RWPE1 (cell line): ENCODE measurements around the gene RPUSD2.
"Not testable (repeated sequence)": the region's sequence is repeated elsewhere in the genome, so short reads cannot be mapped to it uniquely, and the experiment has no call there.

Source experiments
- CTCF ChIA-PET: fragments of 350-600 bp; sonication (Branson Sonifier 250); formaldehyde crosslinking; extraction: SDS; loops from one replicate; lab custom pipeline; 2021; lab: Yijun Ruan, JAX
- POLR2A ChIA-PET: fragments of 400-600 bp; formaldehyde crosslinking; extraction: SDS; loops from one replicate; lab custom pipeline; 2020; ENCODE audit warnings: antibody characterized with exemption; ENCODE audit not compliant: low non-redundant PET; lab: Yijun Ruan, JAX
- DNase-seq: peaks from one replicate; pipeline ENCODE4 v3.0.0; 2012; ENCODE audit warnings: low spot score
- H3K27ac ChIP-seq: fragments of 450-650 bp; 2 replicates; pipeline ENCODE4 v1.5.1; 2017
- TF ChIP-seq, protein P1 (sequence below): fragments of 450-650 bp; conservative IDR thresholded peaks from 2 replicates; pipeline ENCODE4 v1.5.1; 2017; ENCODE audit warnings: low read depth, mild to moderate bottlenecking

The RPUSD2 gene

DNA sequence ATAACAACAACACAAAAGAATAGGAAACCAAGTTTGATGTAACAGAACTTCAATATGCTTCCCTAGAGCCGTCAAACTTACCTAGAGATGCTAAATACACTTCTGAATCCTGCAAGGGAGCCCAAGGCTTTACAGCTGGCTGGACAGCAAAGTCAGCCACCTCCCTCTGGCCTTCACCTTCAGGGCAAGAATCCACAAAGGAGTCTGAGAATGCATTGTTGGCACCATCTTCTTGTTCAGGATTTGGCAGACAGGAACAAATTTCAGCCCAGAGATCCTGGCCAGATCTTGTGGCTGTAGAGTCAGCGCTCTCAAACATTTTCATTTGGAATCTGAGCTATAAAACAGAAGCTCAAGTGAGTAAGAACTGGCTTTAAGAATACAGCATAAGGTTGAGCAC, 6.4 kb upstream of the RPUSD2 start:
- peak overlapping the region; percentile 17 for H3K27ac ChIP-seq
- ChIA-PET CTCF (interaction anchor here (0.6 kb wide), 2 partner anchors 75 to 131 kb away, joined by 3 to 5 read pairs; no protein-coding TSS in a partner anchor), POLR2A (no interaction called here)
- TF ChIP-seq, protein P1, sequence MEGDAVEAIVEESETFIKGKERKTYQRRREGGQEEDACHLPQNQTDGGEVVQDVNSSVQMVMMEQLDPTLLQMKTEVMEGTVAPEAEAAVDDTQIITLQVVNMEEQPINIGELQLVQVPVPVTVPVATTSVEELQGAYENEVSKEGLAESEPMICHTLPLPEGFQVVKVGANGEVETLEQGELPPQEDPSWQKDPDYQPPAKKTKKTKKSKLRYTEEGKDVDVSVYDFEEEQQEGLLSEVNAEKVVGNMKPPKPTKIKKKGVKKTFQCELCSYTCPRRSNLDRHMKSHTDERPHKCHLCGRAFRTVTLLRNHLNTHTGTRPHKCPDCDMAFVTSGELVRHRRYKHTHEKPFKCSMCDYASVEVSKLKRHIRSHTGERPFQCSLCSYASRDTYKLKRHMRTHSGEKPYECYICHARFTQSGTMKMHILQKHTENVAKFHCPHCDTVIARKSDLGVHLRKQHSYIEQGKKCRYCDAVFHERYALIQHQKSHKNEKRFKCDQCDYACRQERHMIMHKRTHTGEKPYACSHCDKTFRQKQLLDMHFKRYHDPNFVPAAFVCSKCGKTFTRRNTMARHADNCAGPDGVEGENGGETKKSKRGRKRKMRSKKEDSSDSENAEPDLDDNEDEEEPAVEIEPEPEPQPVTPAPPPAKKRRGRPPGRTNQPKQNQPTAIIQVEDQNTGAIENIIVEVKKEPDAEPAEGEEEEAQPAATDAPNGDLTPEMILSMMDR: no peak
- no peak for DNase-seq

DNA sequence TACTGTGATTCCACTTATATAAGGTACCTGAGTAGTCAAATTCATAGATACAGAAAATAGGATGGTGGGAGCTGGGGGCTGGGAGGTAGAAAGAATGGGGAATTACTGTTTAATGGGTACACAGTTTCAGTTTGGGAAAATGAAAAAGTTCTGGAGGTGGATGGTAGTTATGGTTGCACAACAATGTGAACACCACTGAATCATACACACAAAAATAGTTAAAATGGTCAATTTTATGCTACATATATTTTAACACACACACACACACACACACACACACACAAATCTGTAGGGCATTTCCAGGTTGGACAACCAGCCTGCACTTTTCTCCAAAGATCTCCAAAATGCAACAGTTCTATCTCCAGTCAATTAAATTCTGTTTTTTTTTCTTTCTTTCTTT, 5.7 kb upstream of the RPUSD2 start:
- ChIA-PET CTCF (no interaction called here), POLR2A (no interaction called here)
- H3K27ac ChIP-seq: no peak overlapping the region
- TF ChIP-seq, protein P1: no peak
- DNase-seq: no peak

DNA sequence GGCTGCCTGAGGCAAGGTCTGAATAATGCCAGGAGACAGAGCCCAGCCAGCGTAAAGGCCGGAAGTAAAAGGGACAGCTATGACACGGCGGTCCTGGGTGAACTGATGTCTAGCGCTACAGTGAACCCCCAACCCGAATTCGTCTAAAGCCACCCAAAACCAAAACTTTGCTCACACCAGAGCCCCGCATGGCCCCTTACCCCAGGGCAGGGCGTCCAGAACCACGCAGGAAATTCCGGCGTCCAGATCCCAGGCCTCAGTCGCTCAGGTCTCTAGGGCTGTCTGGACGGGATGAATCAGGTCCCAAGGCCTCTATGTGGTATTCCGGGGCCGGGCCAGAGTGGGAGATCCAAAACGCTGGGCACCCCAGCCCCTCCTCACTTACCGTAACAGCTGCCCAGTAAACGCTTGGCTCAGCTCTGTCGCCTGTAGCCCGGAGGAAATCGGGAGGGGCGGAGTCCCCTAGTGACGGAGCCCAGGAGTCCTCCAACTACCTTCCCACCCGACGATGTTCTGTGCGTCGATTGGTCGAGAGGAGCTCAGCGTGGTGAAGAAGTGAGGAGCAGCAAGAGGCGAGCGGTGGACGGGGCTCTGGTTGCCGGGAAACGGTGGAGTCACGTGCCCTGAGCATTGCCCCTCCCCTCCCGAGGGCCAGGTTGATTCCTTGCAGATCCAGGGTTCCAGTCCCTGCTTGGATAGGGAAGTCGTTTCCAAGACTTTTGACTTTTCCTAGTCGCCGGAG, 4.3 kb upstream of the RPUSD2 start, which contains the start of gene CCDC32:
Gene CCDC32, minus strand, starts transcription at position 452 of the 742 bp plus-strand sequence. CDS start 2,027 bp downstream, outside the sequence.
- TF ChIP-seq, protein P1: no peak
- DNase-seq: peak; percentile 99
- ChIA-PET POLR2A (interaction anchor here (0.5 to 0.6 kb wide), 3 partner anchors 22 to 40 kb away, joined by 3 to 4 read pairs (median 3); no protein-coding TSS in a partner anchor), CTCF (interaction anchor here (1.2 to 1.6 kb wide), 2 partner anchors 25 to 45 kb away, joined by 3 to 4 read pairs; no protein-coding TSS in a partner anchor)
- H3K27ac ChIP-seq: peak within 1 kb of the TSS; percentile 87

DNA sequence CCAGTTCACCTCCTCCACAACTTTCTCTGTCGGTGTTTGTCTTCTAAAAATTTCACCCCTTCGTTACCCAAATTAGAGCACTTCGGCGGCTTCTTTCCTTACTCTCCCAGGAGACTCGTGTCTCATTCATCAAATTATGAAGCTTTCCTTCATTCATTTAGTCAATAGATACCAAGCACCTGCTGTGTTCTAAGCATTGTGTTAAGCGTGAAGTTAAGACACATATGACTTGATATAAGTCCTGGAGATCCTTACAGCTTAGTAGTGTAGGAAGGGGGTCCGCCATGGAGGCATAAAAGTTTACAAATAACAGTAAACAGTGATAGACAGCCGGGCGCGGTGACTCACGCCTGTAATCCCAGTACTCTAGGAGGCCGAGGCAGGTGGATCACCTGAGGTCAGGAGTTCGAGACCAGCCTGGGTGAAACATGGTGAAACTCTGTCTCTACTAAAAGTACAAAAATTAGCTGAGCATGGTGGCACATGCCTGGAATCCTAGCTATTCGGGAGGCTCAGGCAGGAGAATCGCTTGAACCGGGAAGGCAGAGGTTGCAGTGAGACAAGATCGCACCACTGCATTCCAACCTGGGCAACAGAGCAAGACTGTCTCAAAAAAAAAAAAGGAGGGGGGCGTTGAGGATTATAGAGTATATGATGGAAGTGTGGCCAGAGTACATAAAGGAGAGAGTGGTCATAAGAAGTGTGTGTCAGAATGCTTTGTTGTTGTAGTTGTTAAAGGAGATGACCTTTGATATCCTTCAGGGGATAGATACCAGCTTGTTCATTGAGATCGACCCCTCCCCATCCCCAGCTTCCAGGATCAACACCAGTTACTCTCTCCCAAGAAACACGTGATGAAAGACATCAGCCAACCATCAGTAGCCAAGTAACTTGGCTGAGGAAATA, 3.5 kb upstream of the RPUSD2 start:
- CTCF ChIA-PET: interaction anchor here (0.7 to 1.6 kb wide), 2 partner anchors 24 to 445 kb away, joined by 4 to 5 read pairs; no protein-coding TSS in a partner anchor
- TF ChIP-seq, protein P1: no peak
- peak overlapping the region; percentile 87 for H3K27ac ChIP-seq
- no peak for DNase-seq
- POLR2A ChIA-PET: interaction anchor here (0.6 kb wide), 1 partner anchor 25 kb away, joined by 3 read pairs; no protein-coding TSS in a partner anchor

DNA sequence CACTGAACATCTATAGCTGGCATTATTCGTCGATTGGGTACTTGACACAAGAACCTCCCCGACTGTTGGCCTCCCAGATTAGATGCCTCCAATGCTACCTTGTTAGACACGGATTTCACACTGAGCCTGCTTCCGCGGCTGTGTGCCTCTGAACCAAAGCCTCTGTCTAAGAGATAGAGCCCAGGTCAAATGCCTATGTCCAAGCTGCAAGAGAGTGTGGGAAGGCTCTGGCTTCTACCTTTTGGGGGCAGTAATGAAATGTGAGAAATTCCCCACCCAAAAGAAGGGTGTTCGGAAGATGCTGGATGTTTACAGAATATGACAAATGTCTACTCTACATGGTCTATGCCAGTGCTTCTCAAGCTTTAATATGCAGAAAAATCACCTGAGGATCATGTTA, 2.0 kb upstream of the RPUSD2 start:
- H3K27ac ChIP-seq: no peak overlapping the region
- POLR2A ChIA-PET: no interaction called here
- TF ChIP-seq, protein P1: no peak; the same call in 1 of the 2 replicates

DNA sequence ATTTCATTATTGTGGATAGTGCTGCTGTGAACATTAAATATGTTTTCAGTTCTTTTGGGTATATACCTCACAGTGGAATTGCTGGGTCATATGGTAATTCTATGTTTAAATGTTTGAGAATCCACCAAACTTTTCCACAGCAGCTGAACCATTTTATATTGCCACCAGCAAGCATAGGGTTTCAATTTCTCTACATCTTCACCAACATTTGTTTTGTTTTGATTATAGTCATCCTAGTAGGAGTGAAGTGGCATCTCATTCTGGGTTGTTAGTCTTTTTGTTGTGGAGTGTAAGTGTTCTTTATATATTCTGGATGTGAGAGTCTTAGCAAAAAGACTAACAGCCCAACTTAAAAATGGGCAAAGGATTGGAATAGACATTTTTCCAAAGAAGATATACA, 6.0 kb downstream of the RPUSD2 start:
- ChIA-PET CTCF (interaction anchor here (1.1 kb wide), 1 partner anchor 14 kb away, joined by 4 read pairs; no protein-coding TSS in a partner anchor), POLR2A (no interaction called here)
- no peak overlapping the region for H3K27ac ChIP-seq
- DNase-seq: no peak
- TF ChIP-seq, protein P1: no peak

More for the DNA sequence above, 2.0 kb upstream of the RPUSD2 start:
- CTCF ChIA-PET: interaction anchor here (0.7 kb wide), 1 partner anchor 20 kb away, joined by 5 read pairs; no protein-coding TSS in a partner anchor
- DNase-seq: no peak

DNA sequence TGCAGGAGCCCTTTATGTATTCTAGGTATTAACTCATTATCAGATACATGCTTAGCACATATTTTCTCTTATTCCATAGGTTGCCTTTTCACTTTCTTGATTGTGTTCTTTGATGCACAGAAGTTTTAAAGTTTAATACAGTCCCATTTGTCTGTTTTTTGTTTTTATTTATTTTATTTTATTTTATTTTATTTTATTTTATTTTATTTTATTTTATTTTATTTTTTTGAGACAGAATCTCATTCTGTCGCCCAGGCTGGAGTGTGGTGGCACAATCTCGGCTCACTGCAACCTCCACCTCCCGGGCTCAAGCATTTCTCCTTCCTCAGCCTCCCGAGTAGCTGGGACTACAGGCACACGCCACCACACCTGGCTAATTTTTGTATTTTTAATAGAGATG, 7.8 kb downstream of the RPUSD2 start:
- H3K27ac ChIP-seq, POLR2A ChIA-PET, DNase-seq: not testable (repeated sequence)
- CTCF ChIA-PET: interaction anchor here (0.6 kb wide), 1 partner anchor 166 kb away, joined by 3 read pairs; no protein-coding TSS in a partner anchor
